Erythroblast (primary cell): ENCODE data around the gene LPCAT2.

Experiments
- GATA1 ChIP-seq: IDR thresholded peaks from 2 replicates; pipeline ENCODE4 v1.6.1; 2011; ENCODE audit warnings: low read depth, mild to moderate bottlenecking, control low read depth, low read length, moderate library complexity
- POLR2A ChIP-seq: IDR thresholded peaks from 2 replicates; pipeline ENCODE4 v1.6.1; 2011; ENCODE audit warnings: mild to moderate bottlenecking, low read length

DNA sequence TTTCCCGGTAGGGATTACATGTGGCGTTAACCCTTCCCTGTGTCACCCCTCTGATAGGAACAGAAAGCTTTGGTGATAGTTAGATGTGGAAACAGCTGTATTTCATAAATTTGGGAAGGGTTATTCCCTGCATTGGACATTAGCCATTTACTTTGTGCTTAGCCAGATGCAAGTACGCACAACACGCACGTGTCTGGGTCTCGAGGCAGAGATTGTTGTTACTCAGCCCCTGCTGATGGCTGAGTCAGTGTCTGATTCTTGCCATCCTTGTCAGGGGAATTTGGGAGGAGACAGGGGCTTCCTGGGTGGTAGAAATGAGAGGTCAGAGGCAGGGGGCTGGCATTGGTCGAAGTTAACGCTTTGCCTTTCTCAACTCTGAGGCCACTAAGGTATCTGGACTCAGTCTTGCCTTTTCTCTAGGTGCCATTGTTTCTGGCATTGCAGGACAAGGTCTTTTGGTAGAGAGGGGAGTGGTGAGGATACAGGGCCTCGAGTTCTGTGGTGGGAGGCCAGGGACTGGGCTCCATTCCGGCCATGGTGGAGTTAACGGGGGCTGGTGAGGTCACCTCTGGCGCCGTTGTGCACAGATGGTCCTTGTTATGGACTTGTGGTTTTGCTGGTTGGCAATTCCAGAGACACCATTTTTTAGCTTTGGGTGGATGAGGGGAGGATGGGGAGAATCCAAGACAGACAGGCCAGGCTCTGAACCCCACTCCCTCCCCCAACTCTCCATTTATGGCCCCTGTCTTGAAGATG, 21.6 kb upstream of the LPCAT2 start:
- TF ChIP-seq POLR2A (no peak), GATA1 (no peak)
